Omental fat pad (tissue), 4 donors: Measurements from ENCODE around the gene ARHGEF26. TPM values are rescaled to one million over a fixed set of nuclear protein-coding genes. Genes with fewer than 3 reads are reported as not detected.
A peak's percentile ranks its signal among the peaks of the same experiment; 100 is the strongest.

ENCODE experiments used
- ATAC-seq: fragments of 150-250 bp; one replicate; pipeline ENCODE4 v1.9.1; 2016; ENCODE audit warnings: mild to moderate bottlenecking, moderate library complexity; ENCODE audit not compliant: low FRiP score
- DNase-seq: peaks from one replicate; pipeline ENCODE4 v3.0.0-alpha.2; 2019; ENCODE audit warnings: low spot score
- CTCF ChIP-seq, 3 donors: fragments of 450-650 bp; IDR thresholded peaks; one replicate each; pipeline ENCODE4 v1.5.1; 2016 to 2017; ENCODE audit warnings: antibody characterized with exemption in 3 of 3, mild to moderate bottlenecking in 3 of 3, moderate library complexity in 2 of 3
- total RNA-seq, 4 donors: library from RNA; depleted of rRNA; stranded (reverse); fragments of >200 nt; gene quantifications; one replicate each; pipeline ENCODE4 v1.1.0, GENCODE V29; 2016

ARHGEF26 gene
- total RNA-seq, 4 donors from 2014 or later: 12.0 to 26.9 (median 14.1) TPM

DNA sequence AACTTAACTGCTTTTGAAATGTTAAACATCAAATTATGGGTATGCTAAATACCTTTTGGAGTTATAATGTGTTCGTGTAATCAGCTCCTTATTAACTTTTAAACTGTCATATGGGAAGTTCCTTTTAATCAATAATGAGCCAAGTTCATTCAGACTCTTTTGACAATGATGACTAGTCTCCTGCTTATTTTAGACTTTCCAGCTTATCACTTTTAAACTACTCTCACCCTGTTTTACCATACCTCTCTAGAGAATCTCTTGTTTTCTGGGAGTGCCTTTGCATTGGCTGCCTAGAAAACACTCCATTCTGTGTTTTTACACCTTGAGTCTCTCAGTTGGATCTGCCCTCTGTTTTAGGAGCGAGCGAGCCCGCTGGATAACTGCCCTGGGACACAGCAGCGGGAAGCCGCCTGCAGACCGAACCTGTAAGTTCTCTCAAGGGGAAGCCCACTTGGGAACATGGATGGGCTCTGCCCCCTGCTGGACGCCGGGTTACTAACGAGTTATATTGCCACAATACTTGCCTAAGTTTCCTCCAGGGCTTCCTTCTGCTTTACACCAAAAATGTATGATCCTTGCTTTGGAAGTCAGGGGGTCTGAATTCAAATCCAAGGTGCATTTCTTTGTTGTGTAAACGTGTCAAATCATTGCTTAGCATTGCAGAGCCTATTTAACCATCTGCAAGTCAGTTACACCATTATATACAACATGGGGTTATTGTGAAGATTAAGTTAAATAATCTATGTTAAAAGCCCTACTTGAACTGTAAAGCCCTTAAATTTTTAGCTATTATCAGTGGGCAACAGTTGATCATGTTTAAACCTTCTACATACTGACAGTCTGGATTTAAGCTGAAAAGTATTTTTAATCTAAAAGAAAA lies 131.8 kb downstream of the ARHGEF26 start:
- peak; percentile 95 for DNase-seq
- peak; percentile 82 for ATAC-seq

DNA sequence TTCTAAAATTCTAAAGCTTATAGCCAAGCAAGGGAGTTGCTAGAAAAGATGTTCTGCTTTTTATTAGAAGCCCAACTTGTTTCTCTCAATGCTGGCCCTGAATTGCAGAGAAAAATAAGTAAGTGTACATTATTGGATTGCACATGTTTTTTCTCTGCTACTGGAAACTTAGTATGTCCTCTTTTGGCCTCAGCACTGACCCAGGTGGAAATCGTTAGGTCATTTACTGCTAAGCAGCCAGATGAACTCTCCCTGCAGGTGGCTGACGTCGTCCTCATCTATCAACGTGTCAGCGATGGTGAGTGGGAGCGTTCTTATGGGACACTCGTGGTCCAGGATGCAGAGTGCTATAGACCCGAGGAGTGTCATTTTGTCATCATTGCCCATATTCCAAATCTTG lies 133.3 kb downstream of the ARHGEF26 start:
- ATAC-seq: no peak
- no peak for DNase-seq
- no peak for TF ChIP-seq CTCF (IDR thresholded peaks at IDR 0.05)

More for the DNA sequence above, 131.8 kb downstream of the ARHGEF26 start:
- peak in 2 of 3 donors; percentile 28 to 43 for TF ChIP-seq CTCF (IDR thresholded peaks at IDR 0.05)

DNA sequence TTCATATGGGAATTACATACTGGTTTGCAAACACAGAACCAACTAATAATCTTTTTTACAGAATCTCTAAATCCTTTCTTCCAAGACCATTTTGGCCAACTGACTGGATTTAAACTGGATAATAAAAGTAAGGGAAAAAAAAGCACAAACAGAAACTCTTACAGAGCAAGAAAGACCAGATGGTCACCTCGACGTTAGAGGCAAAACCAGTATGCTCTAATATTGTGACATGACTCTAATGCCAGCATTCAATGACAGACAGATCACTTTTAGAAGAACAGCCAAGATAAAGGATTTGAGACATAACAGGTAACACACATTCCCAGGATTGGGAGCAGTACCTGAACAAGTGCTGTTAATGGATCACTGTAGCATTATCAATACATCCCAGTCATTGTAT lies 152.2 kb downstream of the ARHGEF26 start:
- TF ChIP-seq CTCF (IDR thresholded peaks at IDR 0.05): no peak
- ATAC-seq (no peak), DNase-seq (no peak)

GRCh38 chr3:154274348-154274747 lies 153.2 kb downstream of the ARHGEF26 start:
- DNase-seq: no peak
- no peak for TF ChIP-seq CTCF (IDR thresholded peaks at IDR 0.05)
- ATAC-seq: no peak

GRCh38 chr3:154275292-154275691 lies 154.1 kb downstream of the ARHGEF26 start:
- no peak for DNase-seq
- no peak for ATAC-seq
- no peak for TF ChIP-seq CTCF (IDR thresholded peaks at IDR 0.05)

GRCh38 chr3:154275965-154276364 lies 154.8 kb downstream of the ARHGEF26 start:
- no peak for TF ChIP-seq CTCF (IDR thresholded peaks at IDR 0.05)
- no peak for ATAC-seq
- DNase-seq: no peak

DNA sequence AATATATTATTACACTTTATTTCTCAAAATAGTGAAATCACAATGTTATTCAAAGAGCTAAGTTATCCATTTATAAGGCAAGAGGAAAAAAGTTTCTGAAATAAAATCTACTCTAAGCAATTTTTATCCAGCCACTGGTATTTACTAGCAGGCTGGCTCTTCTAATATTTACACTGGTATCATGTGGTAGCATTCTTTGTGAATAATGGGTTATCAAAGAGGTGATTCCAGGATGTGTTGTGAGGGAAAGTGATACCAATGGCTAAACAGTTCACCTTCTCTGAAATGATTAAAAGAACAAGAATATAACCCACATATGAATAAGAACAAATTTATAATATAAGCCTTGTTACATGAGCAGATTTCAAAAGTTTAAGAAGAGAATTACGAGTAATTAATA lies 159.0 kb downstream of the ARHGEF26 start:
- TF ChIP-seq CTCF (IDR thresholded peaks at IDR 0.05): no peak
- DNase-seq (no peak), ATAC-seq (no peak)
